Naive B cell (primary cell): ENCODE results near the gene PIF1. TPM values are rescaled to one million over a fixed set of nuclear protein-coding genes. Genes with fewer than 3 reads are reported as not detected.

Experiments
- ATAC-seq, 2 donors: fragments of 150-1000 bp; cut with Tn5 transposase; 2 replicates each; pipeline ENCODE4 v1.10.0; 2021; ENCODE audit warnings: low read depth in 2 of 2, mild to moderate bottlenecking in 2 of 2, moderate library complexity in 2 of 2
- DNase-seq: peaks from one replicate; pipeline ENCODE4 v3.0.0; 2022
- H3K27ac Mint-ChIP-seq, 6 donors: one replicate each; pipeline ENCODE4 v1.8.0; 2020 to 2022; ENCODE audit warnings: mild to moderate bottlenecking in 6 of 6, mixed read lengths in 6 of 6, moderate library complexity in 5 of 6, inconsistent platforms in 2 of 6
- H3K27me3 Mint-ChIP-seq, 3 donors: one replicate each; pipeline ENCODE4 v1.8.0; 2021 to 2022; ENCODE audit warnings: mixed read lengths in 3 of 3, mild to moderate bottlenecking in 1 of 3
- H3K36me3 Mint-ChIP-seq, 2 donors: one replicate each; pipeline ENCODE4 v1.8.0; 2020 to 2022; ENCODE audit warnings: mixed read lengths in 2 of 2, inconsistent platforms in 1 of 2, mild to moderate bottlenecking in 1 of 2
- H3K4me1 Mint-ChIP-seq, 3 donors: one replicate each; pipeline ENCODE4 v1.8.0; 2020 to 2022; ENCODE audit warnings: mixed read lengths in 3 of 3, inconsistent platforms in 1 of 3, mild to moderate bottlenecking in 1 of 3, moderate library complexity in 1 of 3
- H3K4me3 Mint-ChIP-seq, 8 donors: one replicate each; pipeline ENCODE4 v1.8.0; 2020 to 2022; ENCODE audit warnings: mild to moderate bottlenecking in 8 of 8, mixed read lengths in 8 of 8, moderate library complexity in 8 of 8, inconsistent platforms in 2 of 8
- H3K9me3 Mint-ChIP-seq, 7 donors: one replicate each; pipeline ENCODE4 v1.8.0; 2020 to 2022; ENCODE audit warnings: mixed read lengths in 7 of 7, mild to moderate bottlenecking in 5 of 7, inconsistent platforms in 2 of 7, moderate library complexity in 1 of 7
- polyA plus RNA-seq, 6 donors: library from polyadenylated mRNA; unstranded; fragments of 300-500 nt; fragmentation: Illumina TruSeq; gene quantifications; one replicate each; pipeline ENCODE4 v1.2.3, GENCODE V29; 2021; ENCODE audit warnings: low read depth in 6 of 6

Gene PIF1
- under 1 TPM in 3 of 6 donors, not detected in 3; 0.24 to 0.62 (median 0.45) TPM for polyA plus RNA-seq

- Mint-ChIP-seq H3K36me3 (no peaks in the 10 kb centered on the region), H3K4me3 (peak within 1 kb of the TSS; percentile 81 to 95 (median 90)), H3K9me3 (no peaks in the 10 kb centered on the region), H3K27me3 (peaks cover 8 to 12% (median 12%) of the 10 kb centered on the region in 3 donors), H3K27ac (peak within 1 kb of the TSS in 5 of 6 donors; percentile 24 to 85 (median 73)), H3K4me1 (peaks cover 24 to 33% (median 31%) of the 10 kb centered on the region in 3 donors)
- ATAC-seq (peak; percentile 95), DNase-seq (peak; percentile 89)
Observed at GRCh38 chr15:64825431-64826294, at the start of gene PIF1. Gene PIF1, minus strand, starts transcription at chr15:64825647. Its CDS starts 1,312 bp downstream, at chr15:64824335.

- Mint-ChIP-seq H3K36me3 (peaks cover 5 to 8% of the 10 kb centered on the region in 2 donors), H3K27me3 (no peaks in the 10 kb centered on the region), H3K27ac (peak overlapping the region in 2 of 6 donors; percentile 56 to 69), H3K4me1 (peaks cover 11 to 20% (median 16%) of the 10 kb centered on the region in 3 donors), H3K4me3 (no peak overlapping the region), H3K9me3 (no peaks in the 10 kb centered on the region)
- DNase-seq (no peak), ATAC-seq (no peak)
Observed at GRCh38 chr15:64870353-64870752, 44.9 kb upstream of the PIF1 start.

DNA sequence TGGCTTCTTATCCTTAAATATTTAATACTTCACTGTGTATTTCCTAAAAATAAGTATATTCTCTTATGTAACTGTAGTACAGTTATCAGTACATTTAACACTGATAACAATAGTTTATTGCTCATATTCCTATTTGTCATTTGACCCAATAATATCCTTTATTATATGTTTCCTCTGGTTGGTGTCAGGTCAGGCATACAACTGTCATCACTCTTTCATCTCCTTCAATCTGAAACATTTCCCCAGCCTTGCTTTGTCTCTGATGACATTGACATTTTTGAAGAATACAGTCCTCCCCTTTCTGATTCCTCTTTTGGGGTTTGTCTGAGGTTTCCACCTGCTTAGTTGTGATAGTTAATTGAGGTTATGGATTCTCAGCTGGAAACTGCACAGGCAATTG lies 44.1 kb upstream of the PIF1 start:
- Mint-ChIP-seq H3K27me3 (no peaks in the 10 kb centered on the region), H3K27ac (peak overlapping the region in 4 of 6 donors; percentile 30 to 59 (median 50)), H3K4me3 (no peak overlapping the region), H3K4me1 (peaks cover 11 to 20% (median 16%) of the 10 kb centered on the region in 3 donors), H3K9me3 (no peaks in the 10 kb centered on the region), H3K36me3 (peaks cover 5 to 8% of the 10 kb centered on the region in 2 donors)
- no peak for ATAC-seq
- no peak for DNase-seq

- H3K4me3 Mint-ChIP-seq: no peak overlapping the region
- ATAC-seq: no peak
- peak overlapping the region in 1 of 6 donors; percentile 65 for H3K27ac Mint-ChIP-seq
- DNase-seq: no peak
- peaks cover 5 to 8% of the 10 kb centered on the region in 2 donors for H3K36me3 Mint-ChIP-seq
- H3K9me3 Mint-ChIP-seq: no peaks in the 10 kb centered on the region
- peaks cover 17 to 31% (median 25%) of the 10 kb centered on the region in 3 donors for H3K4me1 Mint-ChIP-seq
- no peaks in the 10 kb centered on the region for H3K27me3 Mint-ChIP-seq
Observed at GRCh38 chr15:64865998-64866520, 40.6 kb upstream of the PIF1 start.

DNA sequence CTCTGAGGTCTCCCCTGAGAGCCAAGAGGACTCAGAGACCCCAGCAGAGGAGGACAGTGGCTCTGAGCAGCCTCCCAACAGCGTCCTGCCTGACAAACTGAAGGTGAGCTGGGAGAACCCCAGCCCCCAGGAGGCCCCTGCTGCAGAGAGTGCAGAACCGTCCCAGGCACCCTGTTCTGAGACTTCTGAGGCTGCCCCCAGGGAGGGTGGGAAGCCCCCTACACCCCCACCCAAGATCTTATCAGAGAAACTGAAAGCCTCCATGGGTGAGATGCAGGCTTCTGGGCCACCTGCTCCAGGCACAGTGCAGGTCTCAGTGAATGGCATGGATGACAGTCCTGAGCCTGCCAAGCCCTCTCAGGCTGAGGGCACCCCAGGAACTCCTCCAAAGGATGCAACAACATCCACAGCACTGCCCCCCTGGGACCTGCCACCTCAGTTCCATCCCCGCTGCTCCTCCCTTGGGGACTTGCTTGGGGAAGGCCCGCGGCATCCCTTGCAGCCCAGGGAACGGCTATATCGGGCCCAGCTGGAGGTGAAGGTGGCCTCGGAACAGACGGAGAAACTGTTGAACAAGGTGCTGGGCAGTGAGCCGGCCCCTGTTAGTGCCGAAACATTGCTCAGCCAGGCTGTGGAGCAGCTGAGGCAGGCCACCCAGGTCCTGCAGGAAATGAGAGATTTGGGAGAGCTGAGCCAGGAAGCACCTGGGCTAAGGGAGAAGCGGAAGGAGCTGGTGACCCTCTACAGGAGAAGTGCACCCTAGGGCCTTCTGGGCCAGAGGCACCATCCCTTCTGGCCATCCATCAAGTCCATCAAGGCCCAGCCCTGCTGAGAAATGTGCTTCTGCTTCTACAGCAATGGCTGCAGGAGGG lies 39.9 kb upstream of the PIF1 start:
- Mint-ChIP-seq H3K4me3 (no peak overlapping the region), H3K9me3 (no peaks in the 10 kb centered on the region), H3K4me1 (peaks cover 16 to 32% (median 22%) of the 10 kb centered on the region in 3 donors), H3K36me3 (peaks cover 5 to 8% of the 10 kb centered on the region in 2 donors), H3K27ac (peak overlapping the region in 2 of 6 donors; percentile 37 to 84), H3K27me3 (no peaks in the 10 kb centered on the region)
- no peak for DNase-seq
- peak in 1 of 2 donors; percentile 18 for ATAC-seq

- no peak for DNase-seq
- H3K36me3 Mint-ChIP-seq: peaks cover 0 to 8% of the 10 kb centered on the region in 2 donors
Observed at GRCh38 chr15:64864068-64864467, 38.6 kb upstream of the PIF1 start.

DNA sequence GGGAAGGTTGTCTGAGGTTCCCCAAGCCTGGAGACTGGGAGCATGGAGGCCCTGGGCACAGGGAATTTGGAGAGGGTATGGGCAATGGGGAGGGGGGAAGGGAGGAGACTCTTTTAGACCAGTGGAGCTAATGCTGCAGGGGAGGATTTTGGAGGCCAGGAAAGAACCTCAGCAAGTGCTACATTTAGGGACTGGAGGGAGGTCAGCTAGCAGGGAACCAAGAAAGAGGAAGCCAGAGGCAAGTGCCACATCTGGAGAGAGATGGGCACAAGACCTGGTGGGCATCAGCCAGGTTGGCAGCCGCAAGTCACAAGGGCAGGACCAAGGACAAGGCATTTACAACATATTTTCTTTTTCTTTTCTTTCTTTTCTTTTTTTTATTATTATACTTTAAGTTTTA lies 37.0 kb upstream of the PIF1 start:
- DNase-seq (no peak), ATAC-seq (no peak)
- Mint-ChIP-seq H3K9me3 (no peaks in the 10 kb centered on the region), H3K27ac (no peak overlapping the region), H3K4me1 (peaks cover 18 to 26% (median 21%) of the 10 kb centered on the region in 3 donors), H3K4me3 (no peak overlapping the region), H3K27me3 (no peaks in the 10 kb centered on the region), H3K36me3 (peaks cover 0 to 8% of the 10 kb centered on the region in 2 donors)

More at GRCh38 chr15:64864068-64864467, 38.6 kb upstream of the PIF1 start:
- Mint-ChIP-seq H3K27me3 (no peaks in the 10 kb centered on the region), H3K4me1 (peaks cover 6 to 21% (median 13%) of the 10 kb centered on the region in 3 donors), H3K9me3 (no peaks in the 10 kb centered on the region), H3K27ac (peak overlapping the region in 4 of 6 donors; percentile 71 to 95 (median 83)), H3K4me3 (no peak overlapping the region)
- no peak for ATAC-seq

- ATAC-seq: no peak
- H3K4me3 Mint-ChIP-seq: no peak overlapping the region
Observed at GRCh38 chr15:64861960-64862359, 36.5 kb upstream of the PIF1 start.

GRCh38 chr15:64861331-64861730 lies 35.9 kb upstream of the PIF1 start:
- H3K27ac Mint-ChIP-seq: peak overlapping the region in 2 of 6 donors; percentile 47 to 83
- ATAC-seq: no peak
- peaks cover 28 to 32% (median 29%) of the 10 kb centered on the region in 3 donors for H3K4me1 Mint-ChIP-seq
- H3K27me3 Mint-ChIP-seq: no peaks in the 10 kb centered on the region
- H3K36me3 Mint-ChIP-seq: peaks cover 0 to 1% of the 10 kb centered on the region in 2 donors
- H3K9me3 Mint-ChIP-seq: no peaks in the 10 kb centered on the region
- DNase-seq: no peak
- H3K4me3 Mint-ChIP-seq: no peak overlapping the region

More at GRCh38 chr15:64861960-64862359, 36.5 kb upstream of the PIF1 start:
- H3K27me3 Mint-ChIP-seq: no peaks in the 10 kb centered on the region
- no peak for DNase-seq
- H3K4me1 Mint-ChIP-seq: peaks cover 23 to 26% (median 26%) of the 10 kb centered on the region in 3 donors
- H3K27ac Mint-ChIP-seq: peak overlapping the region in 1 of 6 donors; percentile 83
- H3K36me3 Mint-ChIP-seq: peaks cover 0 to 5% of the 10 kb centered on the region in 2 donors
- H3K9me3 Mint-ChIP-seq: no peaks in the 10 kb centered on the region

- H3K27ac Mint-ChIP-seq: peak overlapping the region in 3 of 6 donors; percentile 0 to 61 (median 16)
- peaks cover 0 to 10% of the 10 kb centered on the region in 2 donors for H3K36me3 Mint-ChIP-seq
- H3K27me3 Mint-ChIP-seq: no peaks in the 10 kb centered on the region
- no peak for ATAC-seq
- no peak for DNase-seq
- no peak overlapping the region for H3K4me3 Mint-ChIP-seq
- peaks cover 41 to 50% (median 43%) of the 10 kb centered on the region in 3 donors for H3K4me1 Mint-ChIP-seq
- no peaks in the 10 kb centered on the region for H3K9me3 Mint-ChIP-seq
Observed at GRCh38 chr15:64859226-64859625, 33.8 kb upstream of the PIF1 start.

- DNase-seq: no peak
- H3K27me3 Mint-ChIP-seq: no peaks in the 10 kb centered on the region
- H3K4me1 Mint-ChIP-seq: peaks cover 38 to 52% (median 43%) of the 10 kb centered on the region in 3 donors
- no peaks in the 10 kb centered on the region for H3K9me3 Mint-ChIP-seq
- peaks cover 0 to 10% of the 10 kb centered on the region in 2 donors for H3K36me3 Mint-ChIP-seq
- H3K27ac Mint-ChIP-seq: peak overlapping the region in 3 of 6 donors; percentile 12 to 37 (median 34)
- no peak overlapping the region for H3K4me3 Mint-ChIP-seq
- ATAC-seq: no peak
Observed at GRCh38 chr15:64858021-64858575, 32.7 kb upstream of the PIF1 start.

DNA sequence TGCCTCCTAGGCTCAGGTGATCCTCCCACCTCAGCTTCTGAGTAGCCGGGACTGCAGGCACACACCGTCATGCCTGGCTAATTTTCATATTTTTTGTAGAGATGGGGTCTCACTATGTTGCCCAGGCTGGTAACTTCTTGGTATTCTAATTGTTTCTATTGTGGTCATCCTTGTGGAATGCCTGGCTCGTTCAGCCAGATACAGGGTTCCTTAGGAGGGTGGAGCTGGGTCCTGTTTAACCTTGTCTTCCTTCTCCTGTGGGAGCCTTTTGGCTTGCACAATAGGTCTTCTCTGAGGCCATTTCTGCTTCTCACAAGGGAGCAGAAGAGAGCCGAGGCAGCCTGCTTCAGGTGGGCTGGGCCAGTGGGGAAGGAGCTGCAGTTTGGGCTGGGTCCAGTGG lies 32.0 kb upstream of the PIF1 start:
- no peak for ATAC-seq
- H3K27me3 Mint-ChIP-seq: no peaks in the 10 kb centered on the region
- H3K9me3 Mint-ChIP-seq: no peaks in the 10 kb centered on the region
- no peak overlapping the region for H3K4me3 Mint-ChIP-seq
- H3K4me1 Mint-ChIP-seq: peaks cover 36 to 52% (median 41%) of the 10 kb centered on the region in 3 donors
- H3K36me3 Mint-ChIP-seq: peaks cover under 1 to 10% of the 10 kb centered on the region in 2 donors
- DNase-seq: no peak
- H3K27ac Mint-ChIP-seq: peak overlapping the region in 5 of 6 donors; percentile 34 to 89 (median 74)
